Left lung (tissue), 10 donors: ENCODE data around the gene ATG12. TPM values are rescaled to one million over a fixed set of nuclear protein-coding genes. Genes with fewer than 3 reads are reported as not detected.

Source experiments
- ATAC-seq: fragments of 200-7000 bp; cut with Tn5 transposase; one replicate; pipeline ENCODE4 v1.9.1; 2020; ENCODE audit warnings: moderate library complexity
- DNase-seq, 4 donors: peaks; one replicate each; pipeline ENCODE4 v3.0.0-alpha.2; 2013 to 2020
- H3K27ac ChIP-seq, 2 donors: fragments of 200-600 bp; sonication (generic) in 1 of 2; one replicate each; pipeline versions ENCODE4 v1.5.0 to v1.8.0; 2020 to 2021
- H3K27me3 ChIP-seq, 2 donors: fragments of 200-600 bp; sonication (generic) in 1 of 2; one replicate each; pipeline versions ENCODE4 v1.5.0 to v1.8.0; 2020 to 2021
- H3K36me3 ChIP-seq, 2 donors: fragments of 200-600 bp; sonication (generic) in 1 of 2; one replicate each; pipeline versions ENCODE4 v1.5.0 to v1.8.0; 2020 to 2021
- H3K4me1 ChIP-seq, 2 donors: fragments of 200-600 bp; one replicate each; pipeline ENCODE4 v1.8.0; 2021
- H3K4me3 ChIP-seq, 2 donors: fragments of 200-600 bp; sonication (generic) in 1 of 2; one replicate each; pipeline versions ENCODE4 v1.5.0 to v1.8.0; 2020 to 2021; ENCODE audit warnings: mild to moderate bottlenecking in 1 of 2
- H3K9me3 ChIP-seq, 2 donors: fragments of 200-600 bp; sonication (generic) in 1 of 2; one replicate each; pipeline versions ENCODE4 v1.5.0 to v1.8.0; 2020 to 2021
- intact Hi-C, 2 donors: fragments of 100-400 bp; cut with DNase I; formaldehyde crosslinking; loops; one replicate each; pipeline versions ENCODE4 v1.11.2 to v1.14.2; 2022
- polyA plus RNA-seq, 6 donors: library from polyadenylated mRNA; unstranded; fragments of 120-200 nt; gene quantifications; one replicate each; pipeline ENCODE4 v1.2.1, GENCODE V29; 2013; ENCODE audit not compliant: insufficient read length in 6 of 6
- total RNA-seq, 2 donors: library from RNA; stranded (reverse); fragmentation: NEBNext Ultra II Directional; extraction: Animal tissue kit (Norgen Biotek cat#: 25700); gene quantifications; one replicate each; pipeline ENCODE4 v1.2.1, GENCODE V29; 2021
- TF ChIP-seq, protein P1 (sequence below), 2 donors: fragments of 200-600 bp; sonication (generic) in 1 of 2; IDR thresholded peaks; one replicate each; pipeline versions ENCODE4 v1.5.0 to v1.8.0; 2021; ENCODE audit warnings: antibody characterized with exemption in 2 of 2
- donor health status: DM: no; HTN: yes; CAD: no.
- donor health status: DM: no; HTN: no; CAD: no.

The ATG12 gene
- total and polyA plus RNA-seq, 8 donors, result 31.5 to 93.9 (median 75.3) TPM

DNA sequence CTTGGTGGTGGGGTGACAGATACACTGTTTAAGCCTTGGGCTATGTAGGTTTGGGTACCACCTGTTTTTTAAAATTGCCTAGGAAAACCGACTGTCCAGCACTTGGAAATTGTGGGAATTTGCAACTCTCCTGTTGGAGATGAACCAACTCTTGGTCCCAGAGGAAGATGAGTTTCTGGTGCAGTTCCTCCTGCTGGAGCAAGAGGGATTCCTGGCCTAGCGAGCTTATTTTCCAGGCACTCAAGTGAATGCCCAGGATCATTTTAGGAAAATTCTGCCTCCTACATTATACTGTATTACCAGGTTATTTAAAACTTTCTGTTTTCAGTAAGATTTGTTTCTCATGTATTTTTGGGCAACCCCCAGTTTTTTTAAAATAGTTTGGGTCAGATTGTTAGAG, 34.1 kb upstream of the ATG12 start:
- DNase-seq, result no peak
- ATAC-seq, result no peak
- H3K4me3 ChIP-seq, result no peak overlapping the region
- intact Hi-C loops, result no loop called here
- peaks cover 0 to 2% of the 10 kb centered on the region in 2 donors for H3K9me3 ChIP-seq
- no peak overlapping the region for H3K27ac ChIP-seq
- H3K4me1 ChIP-seq, result no peaks in the 10 kb centered on the region
- peaks cover 0 to 16% of the 10 kb centered on the region in 2 donors for H3K36me3 ChIP-seq
- no peaks in the 10 kb centered on the region for H3K27me3 ChIP-seq
- TF ChIP-seq, protein P1, sequence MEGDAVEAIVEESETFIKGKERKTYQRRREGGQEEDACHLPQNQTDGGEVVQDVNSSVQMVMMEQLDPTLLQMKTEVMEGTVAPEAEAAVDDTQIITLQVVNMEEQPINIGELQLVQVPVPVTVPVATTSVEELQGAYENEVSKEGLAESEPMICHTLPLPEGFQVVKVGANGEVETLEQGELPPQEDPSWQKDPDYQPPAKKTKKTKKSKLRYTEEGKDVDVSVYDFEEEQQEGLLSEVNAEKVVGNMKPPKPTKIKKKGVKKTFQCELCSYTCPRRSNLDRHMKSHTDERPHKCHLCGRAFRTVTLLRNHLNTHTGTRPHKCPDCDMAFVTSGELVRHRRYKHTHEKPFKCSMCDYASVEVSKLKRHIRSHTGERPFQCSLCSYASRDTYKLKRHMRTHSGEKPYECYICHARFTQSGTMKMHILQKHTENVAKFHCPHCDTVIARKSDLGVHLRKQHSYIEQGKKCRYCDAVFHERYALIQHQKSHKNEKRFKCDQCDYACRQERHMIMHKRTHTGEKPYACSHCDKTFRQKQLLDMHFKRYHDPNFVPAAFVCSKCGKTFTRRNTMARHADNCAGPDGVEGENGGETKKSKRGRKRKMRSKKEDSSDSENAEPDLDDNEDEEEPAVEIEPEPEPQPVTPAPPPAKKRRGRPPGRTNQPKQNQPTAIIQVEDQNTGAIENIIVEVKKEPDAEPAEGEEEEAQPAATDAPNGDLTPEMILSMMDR (IDR thresholded peaks at IDR 0.05), result no peak

DNA sequence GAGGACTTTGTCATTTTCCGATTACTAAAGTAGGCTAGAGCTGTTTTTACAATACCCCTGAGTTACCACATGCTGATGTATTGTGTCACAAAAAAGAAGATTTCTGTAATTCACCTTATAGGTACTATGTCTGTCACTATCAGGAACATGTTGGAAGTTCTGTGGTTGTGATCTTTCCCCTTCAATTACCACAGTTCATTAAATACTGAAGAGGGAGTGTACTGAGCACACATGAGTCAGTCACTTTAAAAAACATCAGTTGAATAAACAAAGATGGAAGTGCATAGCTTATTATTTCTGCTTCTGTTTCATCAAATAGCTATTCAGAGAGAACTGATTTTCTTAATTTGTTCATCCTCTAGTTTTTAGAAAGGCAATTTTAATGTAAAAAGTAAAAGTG, 32.0 kb upstream of the ATG12 start:
- TF ChIP-seq, protein P1 (IDR thresholded peaks at IDR 0.05), result no peak
- Histone ChIP-seq H3K27me3 (no peaks in the 10 kb centered on the region), H3K4me3 (no peak overlapping the region), H3K9me3 (peaks cover 0 to 2% of the 10 kb centered on the region in 2 donors), H3K36me3 (peaks cover 0 to 25% of the 10 kb centered on the region in 2 donors), H3K4me1 (no peaks in the 10 kb centered on the region), H3K27ac (no peak overlapping the region)
- intact Hi-C loops, result no loop called here
- DNase-seq, result no peak
- peak; percentile 58 for ATAC-seq

GRCh38 chr5:115872447-115872846, 31.1 kb upstream of the ATG12 start:
- no peaks in the 10 kb centered on the region for H3K4me1 ChIP-seq
- H3K9me3 ChIP-seq, result peaks cover 0 to 1% of the 10 kb centered on the region in 2 donors
- DNase-seq (no peak), ATAC-seq (no peak)
- H3K36me3 ChIP-seq, result peaks cover 0 to 25% of the 10 kb centered on the region in 2 donors
- no peaks in the 10 kb centered on the region for H3K27me3 ChIP-seq
- intact Hi-C loops, result no loop called here
- TF ChIP-seq, protein P1 (IDR thresholded peaks at IDR 0.05), result no peak
- no peak overlapping the region for H3K4me3 ChIP-seq
- no peak overlapping the region for H3K27ac ChIP-seq

GRCh38 chr5:115869256-115869795, 28.0 kb upstream of the ATG12 start:
- no peaks in the 10 kb centered on the region for H3K4me1 ChIP-seq
- H3K4me3 ChIP-seq, result no peak overlapping the region
- H3K27ac ChIP-seq, result no peak overlapping the region
- H3K36me3 ChIP-seq, result peaks cover 0 to 25% of the 10 kb centered on the region in 2 donors
- ATAC-seq (no peak), DNase-seq (no peak)
- H3K9me3 ChIP-seq, result no peaks in the 10 kb centered on the region
- intact Hi-C loops, result no loop called here
- H3K27me3 ChIP-seq, result no peaks in the 10 kb centered on the region
- TF ChIP-seq, protein P1 (IDR thresholded peaks at IDR 0.05), result no peak

- intact Hi-C loops, result no loop called here
- Histone ChIP-seq H3K9me3 (peaks cover 0 to 7% of the 10 kb centered on the region in 2 donors), H3K4me1 (peaks cover 9 to 40% of the 10 kb centered on the region in 2 donors), H3K4me3 (no peak overlapping the region), H3K27me3 (no peaks in the 10 kb centered on the region), H3K36me3 (no peaks in the 10 kb centered on the region), H3K27ac (no peak overlapping the region)
- TF ChIP-seq, protein P1 (IDR thresholded peaks at IDR 0.05), result no peak
- DNase-seq, result no peak
- ATAC-seq, result no peak
These were observed 18.0 kb upstream of the ATG12 start for GRCh38 chr5:115859378-115859777.
